ENCODE measurements around the gene PSD4.

PSD4 gene

GRCh38 chr2:113240915-113241911, 67.4 kb downstream of the PSD4 start:
- no peak for DNase-seq

DNA sequence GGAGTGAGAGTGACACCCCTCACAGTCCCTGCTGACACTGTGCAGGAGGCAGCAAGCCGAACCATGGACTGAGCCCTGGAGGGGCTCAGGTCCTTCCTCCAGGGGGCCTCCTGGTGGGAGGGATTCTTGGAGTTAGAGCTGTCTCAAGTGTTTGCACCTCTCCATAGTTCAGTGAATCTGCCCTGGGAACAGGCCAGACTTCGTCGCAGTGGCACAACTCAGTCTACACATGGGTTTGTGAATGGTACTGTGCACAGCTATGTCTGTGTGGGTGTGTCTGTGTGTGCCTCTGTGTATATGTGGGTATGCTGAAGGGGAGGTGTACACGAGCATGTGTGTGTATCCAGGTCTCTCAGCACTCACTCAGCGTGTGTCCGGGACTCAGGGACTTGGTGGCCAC, 68.6 kb downstream of the PSD4 start:
- DNase-seq, result no peak

DNA sequence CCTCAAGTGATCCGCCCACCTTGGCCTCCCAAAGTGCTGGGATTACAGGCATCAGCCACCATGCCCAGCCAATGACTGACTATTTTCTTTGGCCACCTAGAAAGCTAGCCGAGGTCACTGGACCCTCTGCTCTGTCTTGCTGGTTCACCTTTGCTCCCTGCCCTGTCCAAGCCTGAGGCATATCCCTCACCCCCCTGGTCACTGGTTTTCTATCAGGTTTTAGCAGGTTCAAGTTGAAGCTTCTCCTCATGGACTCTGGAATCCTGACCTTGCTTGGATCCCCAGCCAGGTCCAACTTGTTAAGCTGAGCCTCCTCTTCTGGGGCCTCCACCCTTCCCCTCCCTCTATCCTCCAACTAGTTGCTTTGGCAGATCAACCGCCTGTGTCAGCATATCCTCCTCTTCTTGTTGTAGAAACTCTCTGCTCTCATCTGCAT, 71.5 kb downstream of the PSD4 start:
- no peak for DNase-seq

- DNase-seq, result no peak
Observed at GRCh38 chr2:113246606-113247005, 72.8 kb downstream of the PSD4 start.

- DNase-seq, result peak; percentile 57
Observed at GRCh38 chr2:113248997-113249770, 75.4 kb downstream of the PSD4 start.

DNA sequence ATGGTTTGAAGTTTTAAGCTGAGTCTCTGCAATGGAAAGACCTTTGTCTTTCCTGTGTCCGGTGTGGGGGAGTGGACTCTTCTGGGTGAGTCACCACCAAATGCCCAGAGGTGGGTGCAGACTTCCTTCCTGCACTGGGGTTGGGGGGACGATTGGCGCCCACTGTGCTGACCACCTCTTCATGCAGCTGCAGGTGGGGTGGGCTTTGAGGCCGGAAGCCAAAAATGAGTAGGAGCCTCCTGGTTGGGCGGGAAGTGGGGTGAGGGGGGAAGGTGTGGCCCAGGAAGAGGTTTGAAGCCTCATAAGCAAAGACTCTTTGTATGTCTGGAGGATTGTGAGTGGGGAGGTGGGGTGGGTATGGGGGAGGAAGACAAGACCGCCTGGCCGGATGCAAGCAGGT, 77.3 kb downstream of the PSD4 start:
- no peak for DNase-seq

GRCh38 chr2:113252047-113252590, 78.3 kb downstream of the PSD4 start:
- no peak for DNase-seq

GRCh38 chr2:113253453-113253852, 79.7 kb downstream of the PSD4 start:
- no peak for DNase-seq

- no peak for DNase-seq
Observed at GRCh38 chr2:113255140-113256070, 81.6 kb downstream of the PSD4 start.

GRCh38 chr2:113257516-113258264, 83.9 kb downstream of the PSD4 start:
- no peak for DNase-seq

DNA sequence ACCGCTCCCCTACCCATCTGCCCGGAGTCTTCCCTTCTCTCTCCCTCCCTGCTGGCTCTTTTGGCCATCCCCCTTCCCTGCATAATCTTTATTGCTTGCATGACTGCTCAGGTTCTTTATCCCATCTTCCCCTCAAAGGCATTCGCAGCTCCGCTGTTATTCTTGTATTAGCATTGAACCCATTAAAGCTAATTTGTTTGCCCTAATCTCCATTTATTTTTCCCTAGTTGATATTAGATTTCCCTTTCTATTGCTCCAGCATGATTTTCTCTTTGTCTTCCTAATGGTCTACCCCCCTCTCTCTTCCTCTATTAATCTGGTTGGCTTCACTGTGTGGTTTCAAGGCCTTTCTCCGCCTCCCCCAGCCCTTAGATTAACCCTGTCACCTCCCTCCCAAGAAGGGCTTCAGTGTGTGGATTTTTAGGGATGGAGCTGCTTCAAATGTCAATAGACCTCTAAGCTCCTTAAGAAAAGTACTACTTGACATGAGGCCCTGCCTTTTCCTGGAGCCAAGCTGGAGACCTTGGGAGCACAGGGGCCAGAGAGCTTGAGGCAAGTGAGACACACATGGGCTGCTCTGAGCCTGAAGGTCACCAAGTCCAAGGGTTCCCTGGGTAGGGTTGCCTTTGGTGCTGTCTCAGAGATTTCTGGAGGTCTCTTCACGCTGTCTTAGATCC, 84.8 kb downstream of the PSD4 start:
- no peak for DNase-seq
